Measurements from ENCODE around the gene CTNNA2.

Gene CTNNA2

GRCh38 chr2:80501874-80502624 lies 989.2 kb downstream of the CTNNA2 start:
- TF ChIP-seq FOXM1 (IDR thresholded peaks at IDR 0.05; ENCODE audit: borderline replicate concordance, low read depth) (no peak), EP300 (IDR thresholded peaks at IDR 0.05; ENCODE audit: borderline replicate concordance) (no peak), CREB1 (IDR thresholded peaks at IDR 0.05; ENCODE audit: low read depth) (no peak), TAF1 (IDR thresholded peaks at IDR 0.05; ENCODE audit: low read depth) (no peak), REST (IDR thresholded peaks at IDR 0.05; ENCODE audit: low read depth) (no peak), MAX (IDR thresholded peaks at IDR 0.05) (no peak), ZBTB7A (IDR thresholded peaks at IDR 0.05; ENCODE audit: low read depth) (no peak), YY1 (IDR thresholded peaks at IDR 0.05; ENCODE audit: low read depth) (no peak), USF1 (IDR thresholded peaks at IDR 0.05) (no peak), EGR1 (IDR thresholded peaks at IDR 0.05) (no peak), TEAD4 (IDR thresholded peaks at IDR 0.05) (no peak), CEBPB (IDR thresholded peaks at IDR 0.05) (no peak), RAD21 (IDR thresholded peaks at IDR 0.05; ENCODE audit: low read depth) (no peak), TCF12 (IDR thresholded peaks at IDR 0.05; ENCODE audit: low read depth) (no peak)

GRCh38 chr2:80506563-80506962 lies 993.7 kb downstream of the CTNNA2 start:
- TF ChIP-seq CREB1 (IDR thresholded peaks at IDR 0.05; ENCODE audit: low read depth) = no peak
- TF ChIP-seq ZBTB7A (IDR thresholded peaks at IDR 0.05; ENCODE audit: low read depth) = no peak
- TF ChIP-seq MAX (IDR thresholded peaks at IDR 0.05) = no peak
- TF ChIP-seq TAF1 (IDR thresholded peaks at IDR 0.05; ENCODE audit: low read depth) = no peak

GRCh38 chr2:80510716-80511115 lies 997.9 kb downstream of the CTNNA2 start:
- TF ChIP-seq RAD21 (IDR thresholded peaks at IDR 0.05; ENCODE audit: low read depth) (no peak), TAF1 (IDR thresholded peaks at IDR 0.05; ENCODE audit: low read depth) (no peak), CEBPB (IDR thresholded peaks at IDR 0.05) (no peak), YY1 (IDR thresholded peaks at IDR 0.05; ENCODE audit: low read depth) (no peak), TCF12 (IDR thresholded peaks at IDR 0.05; ENCODE audit: low read depth) (no peak), EGR1 (IDR thresholded peaks at IDR 0.05) (no peak), EP300 (IDR thresholded peaks at IDR 0.05; ENCODE audit: borderline replicate concordance) (no peak), TEAD4 (IDR thresholded peaks at IDR 0.05) (no peak), MAX (IDR thresholded peaks at IDR 0.05) (no peak), ZBTB7A (IDR thresholded peaks at IDR 0.05; ENCODE audit: low read depth) (no peak), USF1 (IDR thresholded peaks at IDR 0.05) (no peak), NFIC (IDR thresholded peaks at IDR 0.05) (no peak), CREB1 (IDR thresholded peaks at IDR 0.05; ENCODE audit: low read depth) (no peak), FOXM1 (IDR thresholded peaks at IDR 0.05; ENCODE audit: borderline replicate concordance, low read depth) (no peak), REST (IDR thresholded peaks at IDR 0.05; ENCODE audit: low read depth) (no peak)

GRCh38 chr2:80515964-80516363 lies 1003.1 kb downstream of the CTNNA2 start:
- TF ChIP-seq CREB1 (IDR thresholded peaks at IDR 0.05; ENCODE audit: low read depth) (no peak), TCF12 (IDR thresholded peaks at IDR 0.05; ENCODE audit: low read depth) (no peak), EP300 (IDR thresholded peaks at IDR 0.05; ENCODE audit: borderline replicate concordance) (no peak), ZBTB7A (IDR thresholded peaks at IDR 0.05; ENCODE audit: low read depth) (no peak), TAF1 (IDR thresholded peaks at IDR 0.05; ENCODE audit: low read depth) (no peak), YY1 (IDR thresholded peaks at IDR 0.05; ENCODE audit: low read depth) (no peak), USF1 (IDR thresholded peaks at IDR 0.05) (no peak), EGR1 (IDR thresholded peaks at IDR 0.05) (no peak), MAX (IDR thresholded peaks at IDR 0.05) (no peak), FOXM1 (IDR thresholded peaks at IDR 0.05; ENCODE audit: borderline replicate concordance, low read depth) (no peak), NFIC (IDR thresholded peaks at IDR 0.05) (no peak), TEAD4 (IDR thresholded peaks at IDR 0.05) (no peak), REST (IDR thresholded peaks at IDR 0.05; ENCODE audit: low read depth) (no peak), RAD21 (IDR thresholded peaks at IDR 0.05; ENCODE audit: low read depth) (no peak), CEBPB (IDR thresholded peaks at IDR 0.05) (no peak)
